ENCODE results near the gene ALG9.

DNA sequence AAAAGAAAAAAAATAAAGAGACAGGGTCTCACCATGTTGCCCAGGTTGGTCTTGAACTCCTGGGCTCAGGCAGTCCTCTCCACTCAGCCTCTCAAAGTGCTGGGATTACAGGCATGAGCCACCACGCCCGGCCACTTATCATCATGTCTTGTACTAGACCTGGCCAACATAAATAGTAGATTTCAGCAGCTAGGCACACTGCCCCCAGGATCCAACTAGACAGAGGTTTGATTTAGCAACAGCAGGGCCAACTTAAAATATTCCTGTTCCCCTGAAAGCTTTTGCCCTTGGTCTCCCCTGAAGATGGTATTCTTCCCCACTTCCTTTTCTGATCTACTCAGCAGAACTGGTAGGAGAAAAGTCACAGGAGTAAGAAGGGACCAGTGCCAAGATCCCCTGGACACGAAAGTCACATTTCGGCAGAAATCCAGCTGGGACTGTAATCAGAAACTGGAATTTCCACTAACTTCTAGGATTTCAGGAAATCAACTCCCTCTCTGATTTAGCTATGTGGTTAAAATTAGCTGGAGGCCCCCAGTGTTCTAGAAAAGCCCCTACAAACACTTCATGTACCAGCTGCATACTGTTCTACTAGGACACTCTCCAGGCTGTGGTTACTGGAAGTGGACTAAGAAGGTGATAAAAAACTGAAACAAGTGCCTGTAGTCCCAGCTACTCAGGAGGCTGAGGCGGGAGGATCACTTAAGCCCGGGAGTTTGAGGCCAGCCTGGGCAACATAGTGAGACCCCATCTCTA, 96.2 kb downstream of the ALG9 start:
- TF ChIP-seq EZH2 (IDR thresholded peaks at IDR 0.05; ENCODE audit: low read length, missing control alignments): no peak
- TF ChIP-seq, protein P1, sequence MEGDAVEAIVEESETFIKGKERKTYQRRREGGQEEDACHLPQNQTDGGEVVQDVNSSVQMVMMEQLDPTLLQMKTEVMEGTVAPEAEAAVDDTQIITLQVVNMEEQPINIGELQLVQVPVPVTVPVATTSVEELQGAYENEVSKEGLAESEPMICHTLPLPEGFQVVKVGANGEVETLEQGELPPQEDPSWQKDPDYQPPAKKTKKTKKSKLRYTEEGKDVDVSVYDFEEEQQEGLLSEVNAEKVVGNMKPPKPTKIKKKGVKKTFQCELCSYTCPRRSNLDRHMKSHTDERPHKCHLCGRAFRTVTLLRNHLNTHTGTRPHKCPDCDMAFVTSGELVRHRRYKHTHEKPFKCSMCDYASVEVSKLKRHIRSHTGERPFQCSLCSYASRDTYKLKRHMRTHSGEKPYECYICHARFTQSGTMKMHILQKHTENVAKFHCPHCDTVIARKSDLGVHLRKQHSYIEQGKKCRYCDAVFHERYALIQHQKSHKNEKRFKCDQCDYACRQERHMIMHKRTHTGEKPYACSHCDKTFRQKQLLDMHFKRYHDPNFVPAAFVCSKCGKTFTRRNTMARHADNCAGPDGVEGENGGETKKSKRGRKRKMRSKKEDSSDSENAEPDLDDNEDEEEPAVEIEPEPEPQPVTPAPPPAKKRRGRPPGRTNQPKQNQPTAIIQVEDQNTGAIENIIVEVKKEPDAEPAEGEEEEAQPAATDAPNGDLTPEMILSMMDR (conservative IDR thresholded peaks at IDR 0.05 in 1 of 2, IDR thresholded peaks at IDR 0.05 in 1 of 2; ENCODE audit: low read depth in 1 of 2, low read length in 2 of 2): no peak
